Ovary (tissue), 9 donors: ENCODE measurements around the gene SOX5. TPM values are rescaled to one million over a fixed set of nuclear protein-coding genes. Genes with fewer than 3 reads are reported as not detected.

Experiments used
- DNase-seq, 5 donors: peaks; one replicate each; pipeline ENCODE4 v3.0.0-alpha.2; 2019 to 2020
- H3K27ac ChIP-seq, 2 donors: fragments of 200-600 bp; one replicate each; pipeline versions ENCODE4 v1.5.1 to v1.8.0; 2019 to 2022
- H3K27me3 ChIP-seq: fragments of 200-600 bp; one replicate; pipeline ENCODE4 v1.8.0; 2022
- H3K36me3 ChIP-seq: fragments of 200-600 bp; sonication (generic); one replicate; pipeline ENCODE4 v1.5.1; 2019
- H3K4me1 ChIP-seq: one replicate; pipeline ENCODE4 v1.8.1; 2013; ENCODE audit warnings: mild to moderate bottlenecking, moderate library complexity; ENCODE audit not compliant: insufficient read depth
- H3K4me3 ChIP-seq: fragments of 200-600 bp; sonication (generic); one replicate; pipeline ENCODE4 v1.5.1; 2017
- H3K9me3 ChIP-seq, 2 donors: fragments of 200-600 bp in 1 of 2; sonication (generic) in 1 of 2; one replicate each; pipeline versions ENCODE4 v1.5.1 to v1.8.1; 2013 to 2019; ENCODE audit warnings: mild to moderate bottlenecking in 1 of 2, moderate library complexity in 1 of 2
- EP300 ChIP-seq: sonication (generic); formaldehyde crosslinking; IDR thresholded peaks from one replicate; pipeline ENCODE4 v1.6.1; 2017; ENCODE audit warnings: antibody characterized with exemption
- POLR2A ChIP-seq: fragments of 450-650 bp; IDR thresholded peaks from one replicate; pipeline ENCODE4 v1.6.1; 2017; ENCODE audit warnings: antibody characterized with exemption, mild to moderate bottlenecking, moderate library complexity
- WGBS, 3 donors: extraction: QIAGEN DNeasy Blood & Tissue Kit in 1 of 3; methylation state at CpG; one replicate each; pipeline versions ENCODE4 v1.1.5 to v1.1.7; 2013 to 2017; 5-methylcytosine and 5-hydroxymethylcytosine counted together
- intact Hi-C, 4 donors: fragments of 100-400 bp; cut with DNase I; formaldehyde crosslinking; loops; one replicate each; pipeline versions ENCODE4 v1.11.0 to v1.15.1; 2022 to 2023
- polyA plus RNA-seq, 2 donors: library from polyadenylated mRNA; stranded (reverse); fragments of 200-250 nt in 1 of 2; fragments of 350-450 nt in 1 of 2; fragmentation: Illumina TruSeq in 1 of 2; extraction: RNeasy Lipid Tissue Mini Kit (QIAGEN cat#74804) in 1 of 2; gene quantifications; one replicate each; pipeline ENCODE4 v1.2.3, GENCODE V29; 2013 to 2014
- total RNA-seq, 7 donors: library from RNA; depleted of rRNA in 2 of 7; stranded (reverse); fragments of >200 nt in 2 of 7; fragmentation: NEBNext Ultra II Directional in 3 of 7; extraction: Animal tissue kit (Norgen Biotek cat#: 25700) in 3 of 7; gene quantifications; one replicate each; pipeline versions ENCODE4 v1.1.0 to v1.2.4, GENCODE V29; 2016 to 2023
- TF ChIP-seq, protein P1 (sequence below), 3 donors: fragments of 450-650 bp in 2 of 3; fragments of 200-600 bp in 1 of 3; IDR thresholded peaks; one replicate each; pipeline versions ENCODE4 v1.5.1 to v1.8.0; 2016 to 2022; ENCODE audit warnings: antibody characterized with exemption in 3 of 3, mild to moderate bottlenecking in 1 of 3
- donor health status: DM: no; HTN: no; CAD: no; lungs with moderate emphysema.
- donor health status: DM: no; HTN: no; CAD: no.
- donor health status: Bipolar disorder and iron deficiency.
- donor health status: DM: yes; HTN: yes; CAD: no.
- donor health status: DM: no; HTN: no; CAD: no.
- donor health status: DM: yes; HTN: yes; CAD: no.

Gene SOX5
- total and polyA plus RNA-seq, 9 donors, result 5.7 to 33.7 (median 21.4) TPM

- H3K36me3 ChIP-seq, result no peaks in the 10 kb centered on the region
- H3K27me3 ChIP-seq, result no peaks in the 10 kb centered on the region
- no peak for TF ChIP-seq POLR2A
- DNase-seq, result no peak
- intact Hi-C loops, result no loop called here
- H3K27ac ChIP-seq, result no peak overlapping the region
- WGBS, 3 donors, result 31 to 49% (median 49%) methylated on average over 3 of the region's 3 CpGs
- H3K9me3 ChIP-seq, result no peaks in the 10 kb centered on the region
- no peaks in the 10 kb centered on the region for H3K4me1 ChIP-seq
- H3K4me3 ChIP-seq, result no peak overlapping the region
These were observed 136.3 kb downstream of the SOX5 start for GRCh38 chr12:23813206-23813605.

DNA sequence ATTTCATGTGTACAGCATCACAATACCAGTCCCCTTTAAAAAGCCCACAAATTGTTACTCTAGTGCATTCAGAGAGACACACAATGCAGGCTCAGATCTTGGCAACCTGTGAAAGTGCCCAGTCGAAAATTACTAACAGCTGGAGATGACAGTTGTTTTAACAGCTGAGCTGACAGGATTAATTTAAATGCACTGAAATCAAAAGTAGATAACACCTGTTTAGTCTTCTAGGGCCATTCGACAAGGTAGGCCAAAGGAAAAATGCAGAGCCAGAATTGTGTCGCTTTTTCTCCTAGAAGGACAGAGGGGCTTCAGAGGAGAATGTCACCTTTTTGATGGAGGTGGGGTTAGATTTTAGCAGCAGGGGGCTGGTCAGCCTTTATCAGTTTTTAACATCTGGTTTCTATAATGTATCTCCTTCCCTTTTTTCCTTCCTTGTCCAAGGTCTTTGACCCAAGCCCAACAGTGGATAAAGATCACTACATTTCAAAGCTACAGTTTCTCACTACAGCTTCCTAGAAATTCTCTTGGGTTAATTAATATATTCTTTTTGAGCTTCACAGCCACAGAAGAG is 139.1 kb downstream of the SOX5 start:
- intact Hi-C loops, result no loop called here
- 75 to 85% (median 77%) methylated on average over 3 of the region's 3 CpGs for WGBS, 3 donors

DNA sequence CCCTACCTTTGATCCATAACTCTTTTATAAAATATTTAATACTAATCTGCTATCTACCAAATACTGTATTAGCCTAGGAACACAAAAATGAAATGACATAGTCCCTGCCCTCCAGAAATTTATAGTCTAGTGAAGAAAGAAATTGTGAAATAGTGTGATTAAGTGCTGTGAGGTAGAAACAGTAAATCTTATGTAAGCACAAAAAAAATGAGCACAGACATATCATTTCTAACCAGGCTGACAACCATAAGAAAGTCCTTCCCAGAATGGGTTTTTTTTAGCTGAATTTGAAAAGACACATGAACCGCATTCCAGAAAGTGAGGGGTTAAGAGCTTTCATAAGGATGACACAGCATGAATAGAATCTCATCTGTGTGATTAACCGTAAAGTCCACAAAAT is 145.9 kb downstream of the SOX5 start:
- Histone ChIP-seq H3K9me3 (no peaks in the 10 kb centered on the region), H3K36me3 (no peaks in the 10 kb centered on the region), H3K27ac (no peak overlapping the region), H3K4me1 (no peaks in the 10 kb centered on the region), H3K4me3 (no peak overlapping the region), H3K27me3 (no peaks in the 10 kb centered on the region)
- intact Hi-C loops, result no loop called here
- 76 to 92% (median 90%) methylated on average over 2 of the region's 2 CpGs for WGBS, 3 donors
- no peak for DNase-seq
- TF ChIP-seq, protein P1, sequence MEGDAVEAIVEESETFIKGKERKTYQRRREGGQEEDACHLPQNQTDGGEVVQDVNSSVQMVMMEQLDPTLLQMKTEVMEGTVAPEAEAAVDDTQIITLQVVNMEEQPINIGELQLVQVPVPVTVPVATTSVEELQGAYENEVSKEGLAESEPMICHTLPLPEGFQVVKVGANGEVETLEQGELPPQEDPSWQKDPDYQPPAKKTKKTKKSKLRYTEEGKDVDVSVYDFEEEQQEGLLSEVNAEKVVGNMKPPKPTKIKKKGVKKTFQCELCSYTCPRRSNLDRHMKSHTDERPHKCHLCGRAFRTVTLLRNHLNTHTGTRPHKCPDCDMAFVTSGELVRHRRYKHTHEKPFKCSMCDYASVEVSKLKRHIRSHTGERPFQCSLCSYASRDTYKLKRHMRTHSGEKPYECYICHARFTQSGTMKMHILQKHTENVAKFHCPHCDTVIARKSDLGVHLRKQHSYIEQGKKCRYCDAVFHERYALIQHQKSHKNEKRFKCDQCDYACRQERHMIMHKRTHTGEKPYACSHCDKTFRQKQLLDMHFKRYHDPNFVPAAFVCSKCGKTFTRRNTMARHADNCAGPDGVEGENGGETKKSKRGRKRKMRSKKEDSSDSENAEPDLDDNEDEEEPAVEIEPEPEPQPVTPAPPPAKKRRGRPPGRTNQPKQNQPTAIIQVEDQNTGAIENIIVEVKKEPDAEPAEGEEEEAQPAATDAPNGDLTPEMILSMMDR (IDR thresholded peaks at IDR 0.05), result no peak
- no peak for TF ChIP-seq EP300
- no peak for TF ChIP-seq POLR2A

More for the DNA sequence above, 139.1 kb downstream of the SOX5 start:
- Histone ChIP-seq H3K4me1 (no peaks in the 10 kb centered on the region), H3K36me3 (no peaks in the 10 kb centered on the region), H3K4me3 (no peak overlapping the region), H3K27me3 (no peaks in the 10 kb centered on the region), H3K27ac (no peak overlapping the region), H3K9me3 (no peaks in the 10 kb centered on the region)
- TF ChIP-seq, protein P1 (IDR thresholded peaks at IDR 0.05), result no peak
- TF ChIP-seq POLR2A, result no peak
- TF ChIP-seq EP300, result no peak
- DNase-seq, result no peak

DNA sequence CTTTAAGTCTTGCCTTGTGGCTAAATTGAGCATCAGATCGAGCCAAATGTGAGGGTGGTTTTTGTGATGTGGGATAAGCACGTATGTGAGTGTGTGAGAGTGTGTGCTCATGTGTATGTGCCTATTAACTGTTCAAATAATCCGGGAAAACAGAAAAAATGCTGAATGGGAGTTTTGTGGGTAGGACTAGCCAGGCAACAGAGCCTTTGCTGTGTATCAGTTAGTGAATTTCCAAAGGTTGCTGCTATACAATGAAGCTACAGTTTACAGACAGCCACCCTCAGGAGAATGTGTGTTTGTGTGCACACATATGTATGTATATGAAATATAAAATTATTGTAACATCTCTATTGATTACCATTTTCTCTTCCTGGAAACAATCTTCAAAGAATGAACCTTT is 154.0 kb downstream of the SOX5 start:
- WGBS, 3 donors, result 87 to 90% (median 90%) methylated on average over 3 of the region's 3 CpGs
- no peak for DNase-seq
- TF ChIP-seq POLR2A (no peak), EP300 (no peak)
- TF ChIP-seq, protein P1 (IDR thresholded peaks at IDR 0.05), result no peak
- no peak overlapping the region for H3K27ac ChIP-seq
- H3K9me3 ChIP-seq, result no peaks in the 10 kb centered on the region
- H3K4me3 ChIP-seq, result no peak overlapping the region
- no peaks in the 10 kb centered on the region for H3K36me3 ChIP-seq
- H3K27me3 ChIP-seq, result no peaks in the 10 kb centered on the region
- no peaks in the 10 kb centered on the region for H3K4me1 ChIP-seq
- intact Hi-C loops, result no loop called here

- no peaks in the 10 kb centered on the region for H3K4me1 ChIP-seq
- no peak for DNase-seq
- H3K36me3 ChIP-seq, result no peaks in the 10 kb centered on the region
- no peak overlapping the region for H3K27ac ChIP-seq
- H3K27me3 ChIP-seq, result no peaks in the 10 kb centered on the region
- no peak overlapping the region for H3K4me3 ChIP-seq
- intact Hi-C loops, result no loop called here
- H3K9me3 ChIP-seq, result no peaks in the 10 kb centered on the region
- TF ChIP-seq, protein P1 (IDR thresholded peaks at IDR 0.05), result no peak
- TF ChIP-seq POLR2A (no peak), EP300 (no peak)
- 56 to 87% (median 64%) methylated on average over 1 of the region's 1 CpG for WGBS, 3 donors
These were observed 168.4 kb downstream of the SOX5 start for GRCh38 chr12:23781118-23781517.
